HCT116 (cell line): Measurements from ENCODE around the gene ZNF862. TPM values are rescaled to one million over a fixed set of nuclear protein-coding genes. Genes with fewer than 3 reads are reported as not detected.

Source experiments
- ATAC-seq: fragments of 200-7000 bp; cut with Tn5 transposase; 2 replicates; pipeline ENCODE4 v1.9.1; 2020; ENCODE audit warnings: mild to moderate bottlenecking, moderate library complexity
- BruUV-seq: library from RNA; stranded (reverse); fragments of 400-500 nt; replicated peaks from 2 replicates; lab custom pipeline; 2021; lab: Mats Ljungman, UMichigan
- CTCF ChIA-PET: fragments of 300-600 bp; sonication (Branson Sonifier 250); formaldehyde crosslinking; loops from one replicate; lab custom pipeline; 2021; ENCODE audit warnings: antibody characterized with exemption; lab: Charles Lee
- POLR2A ChIA-PET: fragments of 300-600, 350-600 bp; sonication (Branson Sonifier 250); formaldehyde crosslinking; loops from one replicate; lab custom pipeline; 2021; ENCODE audit warnings: antibody characterized with exemption; lab: Charles Lee
- RAD21 ChIA-PET, 2 experiments: fragments of 300-600 bp; sonication (Branson Sonifier 250); formaldehyde crosslinking; loops; one replicate each; lab custom pipeline; 2023; ENCODE audit warnings: low total read pairs in 2 of 2; ENCODE audit not compliant: uncharacterized antibody in 2 of 2, unreplicated experiment in 2 of 2, low non-redundant PET in 1 of 2; lab: Charles Lee
- DNase-seq: peaks from one replicate; pipeline ENCODE4 v3.0.0-alpha.2; 2010; ENCODE audit warnings: low read depth, low spot score
- H2AFZ ChIP-seq: fragments of 200-600 bp; shearing (Covaris generic), sonication (generic); 2 replicates; pipeline ENCODE4 v1.6.1; 2017; ENCODE audit warnings: low read depth, mixed run types, mixed read lengths, antibody characterized with exemption, low read length; ENCODE audit not compliant: poor library complexity, severe bottlenecking
- H3K27ac ChIP-seq: 2 replicates; pipeline ENCODE4 v1.5.1; 2012; ENCODE audit warnings: low read depth, low read length
- H3K27me3 ChIP-seq: fragments of 200-600 bp; sonication (generic); 2 replicates; pipeline ENCODE4 v1.6.1; 2016; ENCODE audit warnings: mixed run types, low read length, mixed read lengths; ENCODE audit not compliant: insufficient read depth
- H3K36me3 ChIP-seq, 2 experiments: fragments of 200-500 bp in 1 of 2; fragments of 200-600 bp in 1 of 2; sonication (Bioruptor generic) in 1 of 2; sonication (generic) in 1 of 2; 2 replicates each; pipeline versions ENCODE4 v1.5.1 to v1.6.1; 2014 to 2016; ENCODE audit warnings: low read length in 2 of 2, inconsistent platforms in 1 of 2, mixed read lengths in 1 of 2, mixed run types in 1 of 2; ENCODE audit not compliant: insufficient read depth in 2 of 2, control insufficient read depth in 1 of 2
- H3K4me1 ChIP-seq, 2 experiments: fragments of 200-600 bp in 1 of 2; sonication (generic) in 1 of 2; 2 replicates each; pipeline versions ENCODE4 v1.5.1 to v1.6.1; 2012 to 2017; ENCODE audit warnings: low read length in 2 of 2, inconsistent platforms in 1 of 2, mild to moderate bottlenecking in 1 of 2, mixed read lengths in 1 of 2, mixed run types in 1 of 2, moderate library complexity in 1 of 2; ENCODE audit not compliant: insufficient read depth in 2 of 2, control insufficient read depth in 1 of 2
- H3K4me2 ChIP-seq: fragments of 200-600 bp; sonication (generic); 2 replicates; pipeline ENCODE4 v1.6.1; 2017; ENCODE audit warnings: mixed run types, low read length, mixed read lengths
- H3K4me3 ChIP-seq, 2 experiments: fragments of 200-600 bp in 1 of 2; sonication (generic) in 1 of 2; replicated peaks in 1 of 2; 2 replicates each; pipeline ENCODE4 v1.5.1; 2011 to 2016; ENCODE audit warnings: low read length in 2 of 2, control low read depth in 1 of 2, low read depth in 1 of 2, mild to moderate bottlenecking in 1 of 2, mixed read lengths in 1 of 2, mixed run types in 1 of 2
- H3K79me2 ChIP-seq: fragments of 200-600 bp; sonication (generic); 2 replicates; pipeline ENCODE4 v1.6.1; 2017; ENCODE audit warnings: mild to moderate bottlenecking, mixed run types, low read length, moderate library complexity, mixed read lengths; ENCODE audit not compliant: insufficient read depth
- H3K9ac ChIP-seq: fragments of 200-600 bp; sonication (generic); 2 replicates; pipeline ENCODE4 v1.6.1; 2016; ENCODE audit warnings: low read length, mixed read lengths
- H3K9me2 ChIP-seq: fragments of 200-600 bp; sonication (generic), shearing (Covaris generic); 2 replicates; pipeline ENCODE4 v1.6.1; 2017; ENCODE audit warnings: mixed run types, mild to moderate bottlenecking, moderate library complexity; ENCODE audit not compliant: insufficient read depth
- H3K9me3 ChIP-seq, 2 experiments: fragments of 200-500 bp in 1 of 2; fragments of 200-600 bp in 1 of 2; sonication (Bioruptor generic) in 1 of 2; sonication (generic) in 1 of 2; 2 replicates each; pipeline ENCODE4 v1.6.1; 2014 to 2017; ENCODE audit warnings: low read length in 2 of 2, mixed read lengths in 2 of 2, inconsistent platforms in 1 of 2, low read depth in 1 of 2, mild to moderate bottlenecking in 1 of 2, mixed run types in 1 of 2, moderate library complexity in 1 of 2; ENCODE audit not compliant: control insufficient read depth in 1 of 2, insufficient read depth in 1 of 2
- H4K20me1 ChIP-seq: fragments of 200-600 bp; sonication (generic), shearing (Covaris generic); 2 replicates; pipeline ENCODE4 v1.6.1; 2017; ENCODE audit warnings: mixed run types, mild to moderate bottlenecking, moderate library complexity; ENCODE audit not compliant: insufficient read depth
- CBX3 ChIP-seq: IDR thresholded peaks from 2 replicates; pipeline ENCODE4 v1.6.1; 2012; ENCODE audit warnings: low read depth
- CTCF ChIP-seq, 3 experiments: fragments of 200-600 bp in 1 of 3; sonication (generic) in 1 of 3; IDR thresholded peaks in 2 of 3; conservative IDR thresholded peaks in 1 of 3; 2 replicates each; pipeline ENCODE4 v1.5.1; 2012 to 2017; ENCODE audit warnings: low read depth in 2 of 3, low read length in 2 of 3, antibody characterized with exemption in 1 of 3, borderline replicate concordance in 1 of 3, control low read depth in 1 of 3, mild to moderate bottlenecking in 1 of 3, mixed read lengths in 1 of 3, mixed run types in 1 of 3, moderate library complexity in 1 of 3; ENCODE audit not compliant: insufficient read depth in 1 of 3
- EZH2phosphoT487 ChIP-seq: fragments of 200-600 bp; IDR thresholded peaks from 2 replicates; pipeline ENCODE4 v1.6.1; 2018; ENCODE audit warnings: antibody characterized with exemption, borderline replicate concordance
- FOSL1 ChIP-seq: IDR thresholded peaks from 2 replicates; pipeline ENCODE4 v1.6.1; 2012; ENCODE audit warnings: low read depth
- JUND ChIP-seq: IDR thresholded peaks from 2 replicates; pipeline ENCODE4 v1.6.1; 2012
- POLR2A ChIP-seq: IDR thresholded peaks from 2 replicates; pipeline ENCODE4 v1.7.0; 2011; ENCODE audit warnings: borderline replicate concordance; ENCODE audit not compliant: insufficient read depth, insufficient read length; ENCODE audit errors: extremely low read depth
- POLR2AphosphoS5 ChIP-seq: IDR thresholded peaks from 2 replicates; pipeline ENCODE4 v1.6.1; 2011; ENCODE audit warnings: mild to moderate bottlenecking, low read depth, low read length, moderate library complexity
- RAD21 ChIP-seq: IDR thresholded peaks from 2 replicates; pipeline ENCODE4 v1.6.1; 2012; ENCODE audit warnings: low read depth, mild to moderate bottlenecking
- SIN3A ChIP-seq: IDR thresholded peaks from 2 replicates; pipeline ENCODE4 v1.6.1; 2012; ENCODE audit warnings: low read depth
- SP1 ChIP-seq: IDR thresholded peaks from 2 replicates; pipeline ENCODE4 v1.6.1; 2012; ENCODE audit warnings: low read depth
- TCF7L2 ChIP-seq: IDR thresholded peaks from 2 replicates; pipeline ENCODE4 v1.7.0; 2011; ENCODE audit warnings: borderline replicate concordance, inconsistent platforms; ENCODE audit not compliant: insufficient read depth, insufficient read length; ENCODE audit errors: extremely low read depth
- ZFX ChIP-seq: fragments of 450-650 bp; IDR thresholded peaks from 2 replicates; pipeline ENCODE4 v1.6.1; 2017
- ZNF274 ChIP-seq: fragments of 200-500 bp; sonication (Bioruptor generic); IDR thresholded peaks from 2 replicates; pipeline ENCODE4 v1.6.1; 2014; ENCODE audit warnings: mild to moderate bottlenecking, low read depth, low read length, inconsistent platforms
- intact Hi-C: fragments of 100-400 bp; cut with micrococcal nuclease; formaldehyde crosslinking; loops from 2 replicates; pipeline ENCODE4 v1.10.0; 2022
- total RNA-seq: library from RNA; stranded (reverse); gene quantifications from one replicate; pipeline ENCODE4 v1.2.1, GENCODE V29; 2021; ENCODE audit not compliant: unreplicated experiment
- TF ChIP-seq, protein P1 (sequence below): IDR thresholded peaks from 2 replicates; pipeline ENCODE4 v1.6.1; 2011; ENCODE audit warnings: mild to moderate bottlenecking, low read length, moderate library complexity; ENCODE audit not compliant: insufficient replicate concordance; ENCODE audit errors: extremely low read depth

The ZNF862 gene
- total RNA-seq, 1 experiment from 2014 or later: 8.5 TPM

DNA sequence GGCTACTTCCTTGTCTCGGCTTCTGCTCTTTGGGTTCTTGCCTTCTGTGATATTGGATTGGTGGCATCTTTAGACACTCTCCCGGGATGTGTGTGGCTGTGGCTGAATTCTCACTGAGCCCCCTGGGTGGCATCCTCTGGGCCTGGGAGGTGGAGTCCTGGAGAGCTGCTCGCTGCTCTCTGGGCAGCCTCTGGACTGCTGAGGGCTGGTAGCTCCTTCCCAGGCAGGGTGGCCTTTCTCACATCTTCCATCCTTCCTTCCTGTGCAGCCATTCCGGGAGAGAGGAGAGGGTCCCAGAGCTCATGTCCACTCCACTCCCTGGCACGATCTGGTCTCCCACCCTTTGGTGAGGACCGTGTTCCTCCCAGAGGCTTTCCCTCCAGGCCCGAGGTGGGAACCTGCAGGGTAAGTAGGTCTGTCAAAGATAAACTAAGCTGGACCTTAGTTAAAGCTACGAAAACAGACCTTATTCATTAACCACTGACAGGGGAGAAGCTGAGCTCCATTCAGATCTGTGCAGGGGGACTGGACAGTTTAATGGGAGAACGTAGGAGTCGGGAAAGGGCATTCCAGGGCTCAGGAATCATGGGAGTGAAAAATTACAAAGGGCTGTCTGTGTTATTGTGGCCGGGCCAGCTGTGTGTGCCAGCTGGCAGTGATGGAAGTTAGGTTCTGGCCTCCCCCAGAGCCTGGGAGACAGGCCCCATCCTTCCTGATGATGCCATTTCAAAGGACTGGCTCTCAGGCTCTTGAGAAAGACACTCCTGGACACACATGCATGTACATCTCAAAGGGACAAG is 44.3 kb downstream of the ZNF862 start (continued):
- TF ChIP-seq, protein P1, sequence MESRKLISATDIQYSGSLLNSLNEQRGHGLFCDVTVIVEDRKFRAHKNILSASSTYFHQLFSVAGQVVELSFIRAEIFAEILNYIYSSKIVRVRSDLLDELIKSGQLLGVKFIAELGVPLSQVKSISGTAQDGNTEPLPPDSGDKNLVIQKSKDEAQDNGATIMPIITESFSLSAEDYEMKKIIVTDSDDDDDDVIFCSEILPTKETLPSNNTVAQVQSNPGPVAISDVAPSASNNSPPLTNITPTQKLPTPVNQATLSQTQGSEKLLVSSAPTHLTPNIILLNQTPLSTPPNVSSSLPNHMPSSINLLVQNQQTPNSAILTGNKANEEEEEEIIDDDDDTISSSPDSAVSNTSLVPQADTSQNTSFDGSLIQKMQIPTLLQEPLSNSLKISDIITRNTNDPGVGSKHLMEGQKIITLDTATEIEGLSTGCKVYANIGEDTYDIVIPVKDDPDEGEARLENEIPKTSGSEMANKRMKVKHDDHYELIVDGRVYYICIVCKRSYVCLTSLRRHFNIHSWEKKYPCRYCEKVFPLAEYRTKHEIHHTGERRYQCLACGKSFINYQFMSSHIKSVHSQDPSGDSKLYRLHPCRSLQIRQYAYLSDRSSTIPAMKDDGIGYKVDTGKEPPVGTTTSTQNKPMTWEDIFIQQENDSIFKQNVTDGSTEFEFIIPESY: no peak
- TF ChIP-seq POLR2AphosphoS5: no peak
- TF ChIP-seq RAD21: no peak
- TF ChIP-seq FOSL1: no peak
- TF ChIP-seq TCF7L2: no peak
- TF ChIP-seq POLR2A: no peak
- no peak for TF ChIP-seq JUND
- TF ChIP-seq CTCF (IDR thresholded peaks at IDR 0.05 in 2 of 3, conservative IDR thresholded peaks at IDR 0.05 in 1 of 3; ENCODE audit: borderline replicate concordance in 1 of 3, insufficient read depth in 1 of 3, low read depth in 2 of 3, low read length in 2 of 3): no peak

DNA sequence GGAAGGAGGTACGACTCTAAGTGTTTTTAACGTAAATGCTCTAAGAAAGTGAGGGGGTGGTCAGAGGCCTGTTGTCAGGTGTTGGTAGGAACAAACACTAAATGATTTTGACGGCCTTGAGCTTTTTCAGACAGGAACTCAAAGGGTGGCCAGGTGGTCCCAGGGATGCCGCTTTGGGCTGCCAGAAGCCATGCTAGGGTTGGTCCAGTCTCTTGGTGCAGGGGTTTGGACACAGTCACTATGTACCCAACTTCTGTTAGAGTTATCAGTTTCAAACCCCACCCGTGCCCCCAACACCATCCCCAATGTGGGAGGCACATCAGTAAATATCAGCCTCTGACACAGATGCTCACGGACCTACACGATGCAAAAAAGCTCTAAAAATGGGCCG is 44.9 kb downstream of the ZNF862 start:
- BruUV-seq: no TSS peak
- H2AFZ ChIP-seq: no peak overlapping the region
- ATAC-seq: no peak
- H3K4me2 ChIP-seq: no peak overlapping the region
- H4K20me1 ChIP-seq: no peaks in the 10 kb centered on the region
- no peaks in the 10 kb centered on the region for H3K27me3 ChIP-seq
- intact Hi-C loops: loop anchor here (1.0 kb wide), 1 partner anchor 393 kb away; no protein-coding TSS in a partner anchor
- ChIA-PET CTCF (interaction anchor here (1.0 kb wide), 1 partner anchor 14 kb away, joined by 3 read pairs; no protein-coding TSS in a partner anchor), RAD21 (no interaction called here), POLR2A (no interaction called here)
- DNase-seq: no peak
- H3K27ac ChIP-seq: no peak overlapping the region
- TF ChIP-seq CBX3: no peak
- TF ChIP-seq SIN3A: no peak
- TF ChIP-seq SP1: no peak
- no peak for TF ChIP-seq EZH2phosphoT487
- TF ChIP-seq CTCF (IDR thresholded peaks at IDR 0.05 in 2 of 3, conservative IDR thresholded peaks at IDR 0.05 in 1 of 3; ENCODE audit: borderline replicate concordance in 1 of 3, insufficient read depth in 1 of 3, low read depth in 2 of 3, low read length in 2 of 3): no peak
- TF ChIP-seq ZFX: no peak
- no peak for TF ChIP-seq ZNF274
- TF ChIP-seq POLR2A: no peak
- no peak overlapping the region for H3K4me3 ChIP-seq
- H3K9me2 ChIP-seq: no peaks in the 10 kb centered on the region
- H3K79me2 ChIP-seq: no peaks in the 10 kb centered on the region
- no peaks in the 10 kb centered on the region for H3K9me3 ChIP-seq
- peaks cover 0 to 3% of the 10 kb centered on the region in 2 experiments; a peak in 1 of 4 replicates for H3K4me1 ChIP-seq
- no peaks in the 10 kb centered on the region for H3K36me3 ChIP-seq
- no peak overlapping the region for H3K9ac ChIP-seq
